ENCODE measurements around the gene SYT4. TPM values are rescaled to one million over a fixed set of nuclear protein-coding genes. Genes with fewer than 3 reads are reported as not detected.

The SYT4 gene
- total and polyA plus RNA-seq, 9 of the 15 experiments (the other 6 are each of a cell fraction or from before 2014, with no cell fraction given) = not detected

- TF ChIP-seq ZBTB12 (CRISPR knock-in tag; IDR thresholded peaks at IDR 0.05) (no peak), SRSF3 (IDR thresholded peaks at IDR 0.05; ENCODE audit: insufficient read depth, low read length) (no peak)
Measured at GRCh38 chr18:43220691-43221090, 56.6 kb downstream of the SYT4 start (continued).

Other genes with a start within 250 kb of the SYT4 start
- not detected in 2 replicates for gene RIT2, start 161.8 kb downstream of the SYT4 start, total RNA-seq (2014; rRNA removed)
- gene RIT2, start 161.8 kb downstream of the SYT4 start, total RNA-seq (2014; rRNA removed; fragmentation: Illumina TruSeq; extraction: Trizol) = not detected in 2 replicates
- gene RIT2, start 161.8 kb downstream of the SYT4 start, total RNA-seq (2015; rRNA removed; fragmentation: Illumina TruSeq; extraction: Trizol) = not detected in 2 replicates
- not detected in 2 replicates for gene RIT2, start 161.8 kb downstream of the SYT4 start, total RNA-seq (2021)
- gene RIT2, start 161.8 kb downstream of the SYT4 start, polyA plus RNA-seq (2011; rRNA removed) = not detected in 2 replicates
- not detected in 2 replicates for gene RIT2, start 161.8 kb downstream of the SYT4 start, polyA plus RNA-seq (2014; fragmentation: Illumina TruSeq; extraction: Trizol)
- gene RIT2, start 161.8 kb downstream of the SYT4 start, polyA plus RNA-seq (2014; fragmentation: Nextera tagmentation; extraction: Ambion mirVana) = not detected
- gene RIT2, start 161.8 kb downstream of the SYT4 start, polyA plus RNA-seq (2014; rRNA removed) = not detected in 2 replicates